Gastroesophageal sphincter (tissue), 3 donors: Measurements from ENCODE around the gene ERBB2.

Experiments
- POLR2A ChIP-seq, 2 donors: fragments of 450-650 bp; IDR thresholded peaks; one replicate each; pipeline ENCODE4 v1.6.1; 2017; ENCODE audit warnings: antibody characterized with exemption in 2 of 2, mild to moderate bottlenecking in 2 of 2, moderate library complexity in 1 of 2
- POLR2AphosphoS5 ChIP-seq: sonication (generic); formaldehyde crosslinking; IDR thresholded peaks from one replicate; pipeline ENCODE4 v1.6.1; 2017; ENCODE audit warnings: antibody characterized with exemption
- TF ChIP-seq, protein P1 (sequence below), 4 experiments: fragments of 200-600 bp in 2 of 4; fragments of 450-650 bp in 2 of 4; sonication (generic) in 1 of 4; IDR thresholded peaks; one replicate each; pipeline ENCODE4 v1.5.1; 2017 to 2019; ENCODE audit warnings: antibody characterized with exemption in 4 of 4, mild to moderate bottlenecking in 2 of 4, moderate library complexity in 2 of 4

DNA sequence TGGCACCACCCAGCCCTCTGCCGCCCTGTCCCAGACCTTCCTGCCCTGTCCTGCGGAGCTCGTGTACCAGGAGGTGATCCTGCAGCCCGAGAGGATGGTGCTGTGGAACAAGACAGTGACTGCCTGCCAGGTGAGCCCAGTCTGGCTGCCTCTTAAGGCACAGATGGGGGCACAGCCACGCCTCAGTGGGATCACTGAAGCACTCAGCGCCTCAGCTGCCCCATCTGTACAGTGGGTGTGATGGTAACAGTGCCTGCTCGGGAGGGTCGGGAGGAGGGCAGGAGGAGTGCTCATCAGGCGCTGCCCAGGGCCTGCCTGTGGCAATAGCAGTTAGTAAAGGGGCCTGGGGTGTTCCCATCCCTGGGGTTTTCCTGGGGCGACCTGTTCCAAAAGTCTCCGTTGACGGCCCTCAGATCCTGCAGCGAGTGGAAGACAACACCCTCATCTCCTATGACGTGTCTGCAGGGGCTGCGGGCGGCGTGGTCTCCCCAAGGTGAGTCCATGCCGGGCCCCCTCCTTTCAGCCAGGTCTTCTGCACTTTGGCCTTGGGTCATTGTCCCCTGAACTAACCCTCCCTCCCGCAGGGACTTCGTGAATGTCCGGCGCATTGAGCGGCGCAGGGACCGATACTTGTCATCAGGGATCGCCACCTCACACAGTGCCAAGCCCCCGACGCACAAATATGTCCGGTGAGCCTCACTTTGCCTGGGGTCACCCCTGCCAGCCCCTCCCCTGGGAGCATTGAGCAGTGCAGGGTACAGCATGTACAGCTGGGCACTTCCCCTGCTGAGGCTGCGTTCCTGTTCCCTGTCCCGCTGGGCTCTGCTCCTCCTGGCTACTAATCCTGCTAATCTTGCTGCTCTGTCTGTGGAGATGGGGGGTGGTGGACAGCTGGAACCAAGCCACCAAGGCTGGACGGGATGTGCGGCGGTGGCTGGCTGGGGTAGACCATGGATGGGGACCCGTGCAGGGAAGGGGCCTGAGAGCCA lies 39.2 kb upstream of the ERBB2 start:
- TF ChIP-seq, protein P1, sequence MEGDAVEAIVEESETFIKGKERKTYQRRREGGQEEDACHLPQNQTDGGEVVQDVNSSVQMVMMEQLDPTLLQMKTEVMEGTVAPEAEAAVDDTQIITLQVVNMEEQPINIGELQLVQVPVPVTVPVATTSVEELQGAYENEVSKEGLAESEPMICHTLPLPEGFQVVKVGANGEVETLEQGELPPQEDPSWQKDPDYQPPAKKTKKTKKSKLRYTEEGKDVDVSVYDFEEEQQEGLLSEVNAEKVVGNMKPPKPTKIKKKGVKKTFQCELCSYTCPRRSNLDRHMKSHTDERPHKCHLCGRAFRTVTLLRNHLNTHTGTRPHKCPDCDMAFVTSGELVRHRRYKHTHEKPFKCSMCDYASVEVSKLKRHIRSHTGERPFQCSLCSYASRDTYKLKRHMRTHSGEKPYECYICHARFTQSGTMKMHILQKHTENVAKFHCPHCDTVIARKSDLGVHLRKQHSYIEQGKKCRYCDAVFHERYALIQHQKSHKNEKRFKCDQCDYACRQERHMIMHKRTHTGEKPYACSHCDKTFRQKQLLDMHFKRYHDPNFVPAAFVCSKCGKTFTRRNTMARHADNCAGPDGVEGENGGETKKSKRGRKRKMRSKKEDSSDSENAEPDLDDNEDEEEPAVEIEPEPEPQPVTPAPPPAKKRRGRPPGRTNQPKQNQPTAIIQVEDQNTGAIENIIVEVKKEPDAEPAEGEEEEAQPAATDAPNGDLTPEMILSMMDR (IDR thresholded peaks at IDR 0.05), result no peak
- TF ChIP-seq POLR2AphosphoS5 (no peak), POLR2A (IDR thresholded peaks at IDR 0.05) (no peak)
